ENCODE measurements around the gene PPIA.
"Not testable (repeated sequence)": the region's sequence is repeated elsewhere in the genome, so short reads cannot be mapped to it uniquely, and the experiment has no call there.

The PPIA gene

DNA sequence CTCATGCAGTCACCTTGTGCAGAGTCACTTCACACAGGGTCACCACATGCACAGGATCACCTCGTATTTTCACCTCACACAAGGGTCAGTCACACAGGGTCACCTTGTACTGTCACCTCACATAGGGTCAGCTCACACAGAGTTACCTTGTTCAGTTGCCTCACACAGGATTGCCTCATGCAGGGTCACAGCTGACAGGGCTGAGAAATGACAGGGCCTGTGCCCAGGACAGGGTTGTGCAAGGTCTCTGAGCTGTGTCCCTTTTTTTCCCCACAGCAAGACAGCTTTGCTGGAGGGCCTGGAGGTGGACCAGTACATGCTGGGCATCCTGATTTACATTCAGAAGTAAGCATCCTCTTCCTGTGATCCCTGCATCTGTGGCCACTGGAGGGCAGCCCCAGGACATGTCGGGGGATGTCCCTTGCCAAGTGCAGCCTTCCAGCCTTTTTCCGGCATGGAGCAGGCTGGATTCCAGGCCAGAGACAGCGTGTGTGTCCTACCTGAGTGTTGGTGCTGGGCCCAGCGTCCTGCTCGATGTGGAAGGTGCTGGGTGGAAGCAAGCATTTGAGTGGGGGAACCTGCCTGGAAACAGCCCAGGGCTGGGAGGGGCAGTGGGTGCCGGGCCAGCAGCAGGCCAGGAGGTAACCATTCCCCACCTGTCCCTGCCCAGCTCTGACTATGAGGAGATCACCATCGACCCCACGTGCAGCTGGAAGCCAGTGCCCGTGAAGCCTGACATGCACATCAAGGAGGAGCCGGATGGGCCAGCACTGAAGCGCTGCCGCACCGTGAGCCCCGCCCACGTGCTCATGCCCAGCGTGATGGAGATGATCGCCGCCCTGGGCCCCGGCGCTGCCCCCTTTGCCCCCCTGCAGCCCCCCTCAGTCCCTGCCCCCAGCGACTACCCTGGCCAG lies 31.6 kb upstream of the PPIA start:
- DNase-seq, result no peak

DNA sequence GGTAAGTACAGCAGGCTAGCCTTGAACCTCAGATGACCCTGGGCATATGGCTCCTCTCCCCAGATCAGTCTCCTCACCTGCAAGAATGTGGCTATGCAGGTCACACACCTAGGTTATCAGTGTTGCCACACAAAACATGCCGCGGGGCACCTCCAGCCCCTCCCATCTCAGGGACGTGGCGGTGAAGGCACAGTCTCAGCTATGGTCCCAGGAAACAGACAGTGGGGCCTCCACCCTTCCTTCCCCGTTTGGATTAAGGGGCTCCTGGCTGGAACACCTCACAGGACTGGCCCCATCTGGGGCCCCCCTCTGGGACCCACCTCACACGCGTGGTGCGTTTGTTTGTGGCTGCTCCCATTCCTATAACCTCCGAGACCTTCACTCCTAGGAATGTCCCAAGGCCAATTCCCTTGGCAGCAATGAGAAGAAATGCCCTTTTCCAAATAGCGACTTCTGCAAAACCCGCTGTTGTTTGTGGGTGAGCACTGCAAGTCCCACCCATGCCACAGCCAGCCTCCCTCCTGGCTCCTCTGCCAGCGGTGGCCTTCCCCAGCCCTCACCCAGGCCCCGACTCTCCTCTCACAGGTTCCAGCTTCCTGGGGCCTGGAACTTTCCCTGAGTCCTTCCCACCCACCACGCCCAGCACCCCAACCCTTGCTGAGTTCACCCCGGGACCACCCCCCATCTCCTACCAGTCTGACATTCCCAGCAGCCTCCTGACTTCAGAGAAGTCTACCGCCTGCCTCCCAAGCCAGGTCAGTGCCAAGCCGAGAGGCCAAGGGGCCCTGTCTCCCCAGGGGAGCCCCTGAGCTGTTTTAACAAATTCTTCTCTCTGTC lies 30.7 kb upstream of the PPIA start:
- no peak for DNase-seq

DNA sequence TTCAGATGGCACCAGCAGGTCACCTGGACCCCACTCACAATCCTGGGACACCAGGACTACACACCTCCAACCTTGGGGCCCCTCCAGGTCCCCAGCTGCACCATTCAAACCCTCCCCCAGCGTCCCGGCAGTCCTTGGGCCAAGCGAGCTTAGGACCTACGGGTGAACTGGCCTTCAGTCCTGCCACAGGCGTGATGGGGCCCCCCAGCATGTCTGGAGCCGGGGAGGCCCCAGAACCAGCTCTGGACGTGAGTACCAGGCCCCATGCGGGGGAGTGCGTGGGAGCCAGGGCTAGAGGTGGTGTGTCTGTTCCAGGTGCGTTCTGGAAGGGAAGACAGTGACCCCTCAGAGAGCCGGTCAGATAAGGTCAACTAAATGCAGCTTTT lies 30.1 kb upstream of the PPIA start:
- no peak for DNase-seq

DNA sequence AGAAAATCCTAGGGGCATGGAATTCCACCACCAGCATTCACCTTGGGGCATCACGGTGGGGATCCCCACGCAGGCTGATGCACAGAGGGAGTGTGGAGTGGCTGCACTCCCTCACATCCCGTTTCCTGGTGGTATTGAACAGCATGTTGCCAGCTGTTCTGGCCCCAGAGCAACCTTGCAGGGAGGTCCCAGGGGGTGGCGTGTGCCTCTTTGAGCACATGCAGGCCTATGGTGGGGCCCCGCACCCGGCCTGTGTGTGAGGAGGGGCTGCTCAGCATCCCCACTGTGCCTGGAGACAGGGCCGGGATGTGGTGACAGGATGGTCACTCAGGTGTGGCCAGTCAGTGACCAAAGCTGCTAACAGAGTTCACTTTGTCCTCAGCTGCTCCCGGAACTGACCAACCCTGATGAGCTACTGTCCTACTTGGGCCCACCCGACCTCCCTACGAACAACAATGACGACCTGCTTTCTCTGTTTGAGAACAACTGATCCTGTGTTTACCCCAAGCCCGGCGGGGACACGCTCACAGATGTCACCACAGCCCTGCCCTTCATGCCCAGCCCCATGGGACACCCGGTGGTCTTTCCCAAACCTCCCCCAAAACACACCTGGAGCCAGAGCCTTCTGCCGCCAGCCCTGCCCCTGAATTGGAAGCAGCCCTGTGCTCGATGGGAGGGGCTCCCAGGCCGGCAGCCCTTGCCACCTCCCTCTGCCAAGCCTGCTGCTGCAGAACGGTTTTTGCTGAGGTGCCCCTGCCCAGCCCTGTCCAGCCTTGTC lies 29.2 kb upstream of the PPIA start:
- DNase-seq, result no peak

DNA sequence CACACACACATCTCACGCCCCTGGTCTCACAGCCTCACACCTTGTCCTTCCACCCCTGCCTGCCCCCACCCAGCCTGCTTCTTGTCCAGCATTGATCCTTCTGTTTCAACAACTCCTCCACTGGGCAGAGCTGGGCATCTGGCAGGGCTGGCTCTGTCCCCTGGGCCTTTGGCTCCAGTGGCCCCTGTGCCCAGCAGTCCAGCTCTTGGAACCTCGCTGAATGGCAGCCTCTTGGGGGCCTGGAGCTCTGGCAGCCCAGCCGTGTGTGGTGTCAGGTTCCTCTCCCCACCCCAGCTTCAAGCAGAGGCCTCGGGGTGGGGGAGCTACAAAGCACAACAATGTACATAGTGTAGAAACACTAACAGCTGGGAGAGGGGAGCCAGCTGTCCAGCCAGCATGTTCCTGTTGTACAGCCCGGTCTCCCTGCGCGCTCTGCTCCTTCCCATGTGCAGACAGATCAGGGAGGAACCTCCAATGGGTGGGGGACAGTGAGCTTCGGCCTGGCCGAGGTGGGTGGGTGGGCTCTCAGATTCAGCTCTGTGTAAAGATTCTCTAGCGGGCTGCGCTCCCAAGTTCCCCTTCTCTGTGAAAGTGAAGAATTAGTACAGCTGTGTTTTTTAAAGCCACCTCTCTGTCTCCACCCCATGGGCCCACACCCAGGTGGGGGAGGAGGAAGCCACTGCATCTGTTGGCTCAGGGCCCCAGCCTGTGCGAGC lies 28.4 kb upstream of the PPIA start:
- peak; percentile 18 for DNase-seq

DNA sequence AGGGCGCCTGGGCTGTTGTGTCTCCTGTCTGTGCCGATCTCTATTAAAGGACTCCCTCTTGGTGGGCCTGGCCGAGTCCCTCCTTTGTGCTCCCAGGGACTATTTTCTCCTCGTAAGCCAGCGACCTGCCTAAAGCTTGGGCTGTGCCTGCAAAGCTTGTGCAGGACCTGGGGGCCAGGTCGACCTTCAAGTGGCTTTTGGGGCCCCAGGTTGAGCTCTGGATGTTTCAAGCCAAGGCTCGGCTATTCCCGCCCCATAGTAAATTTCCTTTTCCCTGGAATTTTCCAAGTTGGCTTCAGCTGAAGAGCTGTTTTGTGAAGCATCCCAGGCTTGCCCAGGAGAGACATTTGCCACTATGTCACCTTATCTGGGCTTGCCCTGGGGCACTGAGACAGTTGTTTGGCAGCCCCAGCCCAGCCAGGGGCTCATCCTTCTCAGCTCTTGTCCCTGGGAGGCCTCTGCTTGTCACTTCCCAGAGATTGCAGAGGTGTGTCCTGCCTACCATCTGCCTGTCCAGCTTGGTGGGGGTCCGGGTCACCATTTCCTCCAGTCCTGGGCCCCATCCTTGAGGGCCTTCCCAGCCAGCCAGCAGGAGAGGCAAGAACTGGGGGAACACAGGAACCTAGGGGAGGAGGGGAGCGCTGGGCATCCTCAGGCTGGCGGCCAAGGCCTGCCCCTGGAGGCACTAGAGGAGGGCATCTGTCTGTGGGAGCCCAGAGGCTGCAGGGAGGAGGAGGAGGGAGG lies 27.7 kb upstream of the PPIA start:
- no peak for DNase-seq

DNA sequence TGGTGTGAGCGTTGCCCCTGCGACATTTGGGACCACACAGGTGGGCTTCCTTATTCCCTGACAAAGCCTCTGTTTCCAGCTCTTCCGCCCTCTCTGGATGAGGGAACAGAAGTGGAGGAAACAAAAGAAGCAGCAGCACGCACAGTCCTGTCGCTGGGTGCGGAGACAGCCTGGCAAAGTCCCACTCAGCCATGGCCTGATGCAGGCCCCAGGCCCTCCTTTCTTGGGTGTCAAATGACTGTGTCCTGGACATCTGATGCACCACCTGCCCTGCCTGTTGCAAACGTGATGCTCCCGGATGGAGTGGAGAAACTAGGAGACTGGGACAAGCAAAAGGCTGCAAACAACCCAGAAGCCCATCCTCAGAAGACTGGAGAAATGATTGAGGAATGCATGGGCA lies 27.1 kb upstream of the PPIA start:
- DNase-seq, result no peak

DNA sequence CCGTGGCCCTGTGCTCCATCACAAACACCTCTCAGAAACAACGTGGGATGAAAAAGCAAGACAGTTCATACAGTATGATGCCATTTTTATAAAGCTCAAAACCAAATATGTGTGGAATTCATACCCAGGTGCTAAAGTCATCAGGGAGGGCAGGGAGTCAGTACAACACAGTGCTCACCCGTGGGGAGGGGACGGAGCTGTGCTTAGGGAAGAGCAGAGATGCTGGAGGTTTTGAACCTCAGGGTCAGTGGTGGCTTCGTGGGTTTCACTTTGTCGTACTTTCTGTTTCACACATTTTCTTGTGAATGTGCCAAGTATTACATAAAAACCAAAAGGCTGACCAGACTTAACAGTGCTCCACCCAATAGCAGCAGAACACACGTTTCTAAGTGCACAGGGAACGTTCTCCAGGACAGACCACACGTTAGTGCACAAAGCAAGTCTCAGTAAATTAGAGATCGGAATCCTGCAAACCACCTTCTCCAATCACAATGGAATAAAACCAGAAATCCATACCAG lies 26.6 kb upstream of the PPIA start:
- no peak for DNase-seq

DNA sequence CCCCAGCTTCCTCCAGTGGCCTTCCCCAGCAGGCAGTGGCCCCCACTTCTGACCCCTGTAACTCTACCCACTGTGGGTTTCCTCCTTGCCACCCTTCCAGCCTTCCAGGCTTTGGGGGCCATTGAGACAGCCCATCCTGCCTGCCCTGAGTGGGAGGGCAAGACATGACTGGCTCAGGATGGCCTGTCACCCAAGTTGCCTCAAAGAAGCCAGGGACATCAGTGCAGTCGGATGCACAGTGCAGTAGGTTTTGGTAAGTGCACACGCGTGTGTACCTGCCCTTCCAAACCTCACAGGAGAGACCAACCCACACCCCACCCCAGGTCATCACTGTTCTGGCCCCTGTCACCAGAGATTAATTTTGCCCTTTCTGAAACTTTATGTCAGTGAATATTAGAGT lies 25.1 kb upstream of the PPIA start:
- DNase-seq, result no peak

DNA sequence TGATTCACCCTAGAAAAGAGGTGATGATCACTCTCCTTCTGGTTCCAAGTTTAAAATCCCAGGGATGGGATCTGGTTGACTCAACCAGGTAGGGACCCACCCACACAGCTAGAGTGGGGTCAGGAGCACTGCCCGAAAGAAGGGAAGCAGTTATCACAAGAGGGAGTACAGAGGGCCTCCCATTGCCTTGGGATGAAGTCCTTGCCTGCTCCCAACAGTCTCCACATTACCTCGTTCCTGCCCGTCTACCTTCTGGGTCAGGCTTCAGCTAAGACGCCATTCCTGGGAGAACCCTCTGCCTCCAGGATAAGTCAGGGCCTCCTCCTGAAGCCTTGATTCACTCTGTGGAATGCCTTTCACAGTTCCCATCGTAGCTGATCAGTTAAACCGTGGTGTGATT lies 24.0 kb upstream of the PPIA start:
- no peak for DNase-seq

DNA sequence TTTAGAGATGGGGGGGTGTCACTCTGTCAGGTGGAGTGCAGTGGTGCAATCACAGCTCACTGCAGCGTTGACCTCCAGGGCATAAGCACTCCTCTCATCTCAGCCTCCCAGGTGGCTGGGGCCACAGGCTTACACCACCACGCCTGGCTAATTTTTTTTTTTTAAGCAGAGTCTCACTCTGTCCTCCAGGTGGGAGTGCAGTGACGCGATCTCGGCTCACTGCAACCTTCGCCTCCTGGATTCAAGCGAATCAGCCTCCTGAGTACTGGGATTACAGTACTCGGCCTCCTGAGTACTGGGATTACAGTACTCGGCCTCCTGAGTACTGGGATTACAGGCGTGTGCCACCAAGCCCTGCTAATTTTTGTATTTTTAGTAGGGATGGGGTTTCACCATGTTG lies 23.6 kb upstream of the PPIA start:
- no peak for DNase-seq

DNA sequence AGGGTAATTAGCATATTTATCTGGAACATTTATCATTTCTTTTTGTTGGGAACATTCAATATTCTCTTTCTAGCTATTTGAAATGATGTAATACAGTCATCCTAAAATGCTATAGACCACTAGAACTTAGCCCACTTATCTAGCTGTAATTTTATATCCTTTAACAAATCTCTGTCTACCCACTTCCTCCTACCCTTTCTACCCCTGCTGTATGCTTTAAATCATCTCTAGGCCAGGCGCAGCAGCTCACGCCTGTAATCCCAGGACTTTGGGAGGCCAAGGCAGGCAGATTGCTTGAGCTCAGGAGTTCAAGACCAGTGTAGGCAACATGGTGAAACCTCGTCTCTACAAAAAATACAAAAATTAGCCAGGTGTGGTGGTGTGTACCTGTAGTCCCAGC lies 22.0 kb upstream of the PPIA start:
- not testable (repeated sequence) for DNase-seq

DNA sequence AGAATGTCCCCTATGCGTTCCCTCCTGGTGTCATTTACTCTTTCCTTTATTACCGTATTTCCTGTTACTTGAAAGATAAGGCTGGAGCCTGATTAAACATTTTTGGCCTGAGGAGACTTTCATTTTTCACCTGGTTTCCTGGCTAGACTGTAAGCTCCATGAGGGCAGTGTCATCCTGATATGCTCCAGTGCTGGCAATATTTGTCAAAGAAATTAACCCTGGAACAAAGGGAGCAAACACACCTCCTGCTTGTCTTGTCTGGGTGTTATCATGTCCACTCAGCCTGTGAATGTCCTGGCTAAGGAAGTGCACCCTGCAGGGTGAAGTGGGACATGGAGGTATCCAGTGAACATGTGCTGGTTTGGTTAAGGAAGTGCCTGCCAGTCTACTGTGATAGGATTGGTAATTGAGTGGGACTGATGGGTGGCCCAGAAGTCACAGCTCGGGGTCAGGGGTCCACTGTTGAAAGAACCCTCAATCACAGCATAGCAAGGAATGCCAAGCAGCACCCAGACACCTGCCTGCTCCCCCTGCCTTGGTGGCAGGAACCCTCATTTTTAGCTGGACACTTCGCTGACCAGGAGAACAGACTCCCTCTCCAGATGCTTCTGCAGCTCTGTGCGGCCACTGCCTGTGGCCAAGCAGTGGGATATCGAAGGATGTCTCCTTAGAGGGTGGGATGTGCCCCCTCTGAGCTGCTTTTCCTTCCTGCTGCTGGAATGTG lies 20.9 kb upstream of the PPIA start:
- no peak for DNase-seq

DNA sequence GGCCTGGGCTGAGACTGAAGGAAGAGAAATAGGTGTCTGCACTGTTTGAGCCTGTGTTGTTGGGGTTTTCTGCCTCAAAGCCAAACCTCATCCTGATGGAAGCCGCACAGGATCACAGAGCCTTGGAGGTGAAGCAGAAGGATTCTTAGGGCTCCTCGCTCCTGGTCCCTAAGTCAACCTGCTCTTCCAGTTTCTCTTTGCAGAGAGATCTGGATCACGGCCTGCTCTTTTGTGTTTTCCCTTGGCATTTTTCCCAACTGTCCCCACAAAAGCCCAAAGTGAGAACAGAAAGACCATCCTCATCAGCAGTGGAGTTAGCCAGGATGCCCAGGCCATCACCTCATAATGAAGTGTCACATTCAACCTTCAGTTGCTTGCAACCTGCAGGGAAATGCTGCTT lies 20.3 kb upstream of the PPIA start:
- no peak for DNase-seq

DNA sequence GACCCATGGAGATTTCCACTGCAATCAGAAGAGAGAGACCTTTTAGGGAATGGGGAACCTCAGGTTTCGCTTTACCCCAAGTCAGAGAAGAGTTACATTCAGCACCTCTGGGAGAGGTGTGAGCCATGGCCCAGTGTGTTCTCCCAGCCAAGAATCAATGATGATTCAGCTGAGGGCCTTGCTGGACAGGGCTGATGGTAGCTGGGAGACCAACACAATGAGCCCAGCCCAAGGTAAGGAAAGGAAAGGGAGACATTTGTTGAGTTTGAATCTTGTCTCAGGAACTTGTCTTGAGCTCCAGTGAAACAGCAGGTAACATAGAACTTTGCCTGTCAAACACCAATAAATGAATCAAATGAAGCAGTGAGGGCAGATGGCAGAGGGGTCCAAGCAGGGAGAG lies 14.0 kb upstream of the PPIA start:
- no peak for DNase-seq

DNA sequence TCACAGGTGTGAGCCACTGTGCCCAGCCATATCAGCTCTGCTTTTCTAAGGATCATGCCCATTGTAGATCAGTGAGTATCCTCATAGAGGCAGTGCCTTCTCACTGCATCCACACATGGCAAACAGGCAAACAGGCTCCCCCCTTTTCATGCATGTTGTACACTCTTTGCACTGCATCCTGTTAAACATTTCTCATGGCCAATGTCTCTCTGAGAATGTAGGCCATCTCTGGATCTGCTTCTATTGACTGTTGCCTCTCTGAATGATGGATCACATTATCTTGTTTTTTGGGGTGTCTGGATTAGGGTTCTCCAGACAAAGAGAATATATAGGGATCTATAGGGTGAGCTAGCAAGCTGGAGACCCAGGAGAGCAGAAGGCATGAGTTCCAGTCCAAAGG lies 13.1 kb upstream of the PPIA start:
- DNase-seq, result no peak

DNA sequence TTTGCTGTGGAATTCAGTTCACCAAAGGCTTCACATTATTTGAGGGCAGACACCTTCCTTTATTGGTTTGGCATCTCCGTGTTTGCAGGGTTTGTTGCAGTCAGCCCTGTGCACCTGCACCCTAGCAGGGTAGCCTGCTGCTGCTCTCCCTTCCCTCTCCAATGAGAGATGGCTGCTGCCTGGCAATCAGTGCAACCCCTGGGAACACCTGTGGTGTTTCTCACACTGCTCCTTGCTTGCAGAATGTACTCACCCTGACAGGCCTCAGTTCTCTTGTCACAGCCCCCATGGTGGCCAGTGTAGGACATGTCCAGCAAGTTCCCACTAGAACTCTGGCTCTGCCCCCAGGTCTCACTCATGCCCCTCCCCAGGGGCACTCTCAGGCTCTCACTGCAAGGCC lies 12.1 kb upstream of the PPIA start:
- DNase-seq, result no peak

DNA sequence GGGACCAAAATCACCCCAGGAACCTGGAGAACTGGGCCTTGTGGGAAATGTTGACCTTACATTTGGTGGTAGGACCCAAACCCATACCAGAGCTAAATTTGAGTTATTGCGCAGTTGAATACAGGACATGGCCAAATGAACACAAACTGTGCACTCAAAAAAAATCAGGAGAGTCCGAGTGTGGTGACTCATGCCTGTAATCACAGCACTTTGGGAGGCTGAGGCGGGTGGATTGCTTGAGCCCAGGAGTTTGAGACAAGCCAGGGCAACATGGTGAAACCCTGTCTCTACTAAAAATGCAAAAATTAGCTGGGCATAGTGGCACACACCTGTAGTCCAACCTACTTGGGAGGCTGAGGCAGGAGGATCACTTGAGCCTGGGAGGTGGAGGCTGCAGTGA lies 11.3 kb upstream of the PPIA start:
- DNase-seq, result not testable (repeated sequence)

DNA sequence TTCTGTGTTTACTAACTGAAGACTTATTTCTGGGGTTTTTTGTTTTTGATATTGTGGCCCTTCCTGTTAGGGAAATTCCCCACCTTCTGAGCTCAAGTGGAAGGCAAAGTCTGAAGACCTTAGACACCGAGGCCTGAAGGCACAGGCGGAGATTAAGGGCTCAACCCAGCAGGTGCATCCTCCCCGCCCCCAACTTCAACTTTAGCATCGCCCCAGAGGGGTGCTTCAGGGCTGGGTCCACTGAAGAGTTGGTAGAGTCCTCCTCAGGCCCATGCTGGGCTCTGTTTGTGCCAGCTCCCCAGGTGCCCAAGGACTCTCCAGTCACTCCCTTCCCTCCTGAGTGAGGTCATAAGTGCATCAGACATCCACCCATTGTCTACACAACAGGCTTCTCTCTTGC lies 9.4 kb upstream of the PPIA start:
- DNase-seq, result no peak

DNA sequence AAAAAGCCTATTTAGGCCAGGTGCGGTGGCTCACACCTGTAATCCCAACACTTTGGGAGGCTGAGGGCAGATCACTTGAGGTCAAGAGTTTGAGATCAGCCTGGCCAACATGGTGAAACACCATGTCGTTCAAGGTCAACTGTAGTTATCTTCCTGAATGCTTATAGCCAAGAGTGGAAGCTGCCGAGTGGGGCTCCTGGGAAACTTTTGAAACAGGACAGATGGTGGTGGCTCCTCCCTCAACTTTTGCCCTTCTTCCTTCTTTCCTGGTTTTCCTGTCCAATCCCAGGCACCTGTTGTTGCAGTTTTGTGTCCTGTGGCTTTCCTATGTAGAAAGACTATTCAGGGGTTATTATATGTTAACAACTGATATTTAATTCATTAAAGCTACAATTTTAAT lies 8.7 kb upstream of the PPIA start:
- no peak for DNase-seq

DNA sequence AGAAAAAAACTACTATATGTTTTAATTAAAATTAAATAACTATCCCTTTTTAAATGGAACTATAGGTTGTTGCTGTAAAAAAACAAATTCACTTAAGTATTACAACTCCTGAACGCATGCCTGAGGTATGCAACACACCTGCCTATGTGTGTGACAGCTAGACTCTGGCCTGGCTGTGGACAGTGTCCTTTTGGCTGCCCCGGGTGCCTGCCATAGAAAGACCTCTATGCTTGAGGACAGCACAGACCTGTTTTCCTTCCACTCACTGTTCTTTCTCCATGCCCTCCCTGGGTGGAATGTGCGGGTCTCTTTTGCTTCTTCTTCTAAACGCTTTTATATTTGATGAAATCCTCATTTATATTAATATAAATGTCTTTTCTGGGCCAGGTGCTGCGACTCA lies 6.5 kb upstream of the PPIA start:
- no peak for DNase-seq

Measured in NCI-H1092 treated with DMSO at 0.1 percent for 48 hours (cell line).